SK-MEL-5 (cell line): Measurements from ENCODE around the gene RNF114. TPM values are rescaled to one million over a fixed set of nuclear protein-coding genes. Genes with fewer than 3 reads are reported as not detected.
"Not testable (repeated sequence)": the region's sequence is repeated elsewhere in the genome, so short reads cannot be mapped to it uniquely, and the experiment has no call there.

ENCODE experiments used
- DNase-seq: peaks from one replicate; pipeline ENCODE4 v3.0.0-alpha.2; 2016; ENCODE audit warnings: low read depth, low spot score
- in situ Hi-C: cut with HindIII; loops from 2 replicates; pipeline ENCODE4 v1.10.0; 2016; ENCODE audit warnings: low sequenced_read_pairs, high pct_unique_total_duplicates, low pct_unique_long_range_greater_than_20kb
- small RNA-seq, 2 experiments: library from RNA; depleted of rRNA; stranded (forward); fragments of <200 nt; gene quantifications; one replicate each; pipeline ENCODE3, GENCODE V24; 2014
- total RNA-seq: library from RNA; depleted of rRNA; stranded (reverse); fragments of >200 nt; shearing (Covaris generic); gene quantifications from 2 replicates; pipeline ENCODE4 v1.2.3, GENCODE V29; 2014; rRNA removed

RNF114 gene
- total RNA-seq, 1 experiment from 2014 or later: 90.6 TPM

- in situ Hi-C loops: no loop called here
Measured at GRCh38 chr20:49989234-49990065, 53.3 kb downstream of the RNF114 start.

DNA sequence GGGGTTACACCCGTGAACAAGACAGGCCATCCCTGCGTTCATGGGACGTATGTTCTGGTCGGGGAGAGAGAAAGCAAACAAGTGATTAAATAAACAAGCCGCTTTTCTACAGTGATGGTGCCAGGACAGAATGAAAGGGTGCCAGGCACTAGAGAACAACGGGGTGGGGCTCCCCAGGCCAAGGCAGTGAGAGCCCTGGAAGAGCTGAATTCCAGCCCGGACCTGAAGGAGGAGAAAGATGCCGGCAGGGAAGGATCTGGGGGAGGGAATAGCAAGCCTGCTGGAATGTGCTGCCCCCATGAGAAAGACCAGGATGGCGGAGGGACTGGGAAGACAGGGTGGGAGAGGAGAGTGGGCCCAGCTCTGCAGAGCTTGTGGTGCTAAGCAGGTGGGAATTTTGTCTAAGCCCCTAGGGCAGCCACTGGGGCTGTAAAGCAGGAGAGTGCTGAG, 54.1 kb downstream of the RNF114 start:
- in situ Hi-C loops: no loop called here
- DNase-seq: no peak

More at GRCh38 chr20:49989234-49990065, 53.3 kb downstream of the RNF114 start:
- DNase-seq: peak; percentile 75

DNA sequence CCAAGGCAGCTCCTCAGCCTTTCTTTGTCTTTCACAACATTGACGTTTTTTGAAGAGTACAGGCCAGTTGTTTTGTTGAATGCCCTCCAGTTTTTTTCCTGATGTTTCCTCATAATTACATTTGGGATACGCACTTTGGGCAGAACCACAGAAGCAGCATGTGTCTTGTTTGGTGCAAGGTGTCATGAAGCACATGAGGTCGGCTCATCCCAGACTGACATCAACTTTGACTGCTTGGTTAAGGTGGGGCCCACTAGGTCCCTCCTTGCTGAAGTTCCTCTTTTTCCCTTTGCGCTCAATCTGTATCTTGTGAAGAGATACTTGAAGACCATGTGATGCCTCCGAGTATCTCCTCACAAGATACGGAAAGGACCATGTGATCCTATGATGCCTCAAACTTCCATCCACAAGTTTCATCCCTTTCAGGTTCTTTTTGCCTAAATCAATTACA, 57.1 kb downstream of the RNF114 start:
- peak; percentile 42 for DNase-seq
- in situ Hi-C loops: no loop called here

DNA sequence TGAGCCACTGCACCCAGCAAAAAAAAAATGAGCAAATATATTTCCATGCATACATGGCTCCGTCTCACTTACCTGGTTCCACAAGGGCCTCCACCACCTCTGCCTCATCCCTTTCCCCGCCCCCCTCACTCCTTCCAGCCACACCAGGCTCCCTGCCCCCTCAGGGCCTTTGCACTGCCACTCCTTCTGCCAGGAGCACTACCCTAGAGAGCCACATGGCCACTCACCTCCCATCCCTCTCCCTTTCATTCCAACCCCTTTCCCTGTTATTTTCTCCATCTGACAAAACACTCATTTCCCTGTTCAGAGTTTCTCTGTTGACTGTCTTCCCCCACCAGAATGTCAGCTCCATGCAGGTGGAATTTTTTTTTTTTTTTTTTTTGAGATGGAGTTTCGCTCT, 59.4 kb downstream of the RNF114 start:
- DNase-seq: no peak
- in situ Hi-C loops: no loop called here

DNA sequence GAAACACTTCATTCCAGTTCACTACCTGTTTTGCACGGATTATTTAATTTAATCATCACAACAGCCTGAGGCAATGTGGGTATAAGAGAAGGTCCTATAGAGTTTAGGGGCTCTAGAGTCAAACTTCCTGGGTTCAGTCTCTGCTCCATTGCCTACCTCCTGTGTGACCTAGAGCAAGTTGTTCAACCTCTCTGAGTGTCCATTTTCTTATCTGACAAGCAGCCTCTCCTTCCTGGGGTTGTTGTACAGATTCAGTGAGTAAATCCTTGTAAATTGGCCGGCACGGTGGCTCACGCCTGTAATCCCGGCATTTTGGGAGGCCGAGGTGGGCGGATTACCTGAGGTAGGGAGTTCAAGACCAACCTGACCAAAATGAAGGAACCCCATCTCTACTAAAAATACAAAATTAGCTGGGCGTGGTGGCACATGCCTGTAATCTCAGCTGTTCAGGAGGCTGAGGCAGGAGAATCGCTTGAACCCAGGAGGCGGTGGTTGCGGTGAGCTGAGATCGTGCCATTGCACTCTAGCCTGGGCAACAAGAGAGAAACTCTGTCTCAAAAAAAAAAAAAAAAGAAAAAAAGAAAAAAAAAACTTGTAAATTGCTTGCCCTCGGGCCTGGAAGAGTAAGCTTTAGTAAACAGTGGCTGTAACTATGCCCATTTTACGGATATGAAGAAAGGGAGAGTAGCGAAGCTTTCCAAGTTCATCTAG, 62.4 kb downstream of the RNF114 start:
- DNase-seq, in situ Hi-C loops: not testable (repeated sequence)

- no peak for DNase-seq
- in situ Hi-C loops: no loop called here
Measured at GRCh38 chr20:49999329-49999728, 63.1 kb downstream of the RNF114 start.

- in situ Hi-C loops, DNase-seq: not testable (repeated sequence)
Measured at GRCh38 chr20:50000548-50001222, 64.5 kb downstream of the RNF114 start.

GRCh38 chr20:50001784-50002311, 65.7 kb downstream of the RNF114 start:
- in situ Hi-C loops: no loop called here
- DNase-seq: no peak

DNA sequence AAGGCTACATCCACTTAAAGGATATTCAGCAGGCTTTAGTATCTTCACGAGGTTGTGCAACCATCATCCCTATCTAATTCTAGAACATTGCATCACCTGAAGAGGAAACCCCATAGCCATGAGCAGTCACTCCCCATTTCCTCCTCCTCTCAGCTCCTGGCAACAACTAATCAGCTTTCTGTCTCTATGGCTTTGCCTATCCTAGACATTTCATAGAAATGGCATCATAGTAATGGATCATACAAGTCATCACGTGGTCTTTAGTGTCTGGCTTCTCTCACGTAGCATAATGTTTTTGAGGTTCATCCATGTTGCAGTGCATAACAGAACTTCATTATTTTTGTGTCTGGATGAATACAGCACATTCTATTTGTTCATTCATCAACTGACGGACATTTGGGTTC, 67.1 kb downstream of the RNF114 start:
- in situ Hi-C loops: no loop called here
- no peak for DNase-seq

Small RNA genes within 50 kb of the gene (small RNA-seq; reads per million reads assigned to genes)
- gene RF00017 (0 reads per million in 2 experiments), gene RF00019 (0 reads per million in 2 experiments), gene RNU6-147P (0 reads per million in 2 experiments)

Other genes starting within 250 kb of the RNF114 start
- gene B4GALT5, start 222.5 kb upstream of the RNF114 start, total RNA-seq: 44.9 and 46.7 TPM in 2 replicates
- gene SLC9A8, start 123.6 kb upstream of the RNF114 start, total RNA-seq: 8.3 and 10.4 TPM in 2 replicates
- 3.3 and 4.6 TPM in 2 replicates for gene SPATA2, start 20.9 kb upstream of the RNF114 start, total RNA-seq
- 0.13 and 0.40 TPM in 2 replicates for gene SNAI1, start 46.6 kb downstream of the RNF114 start, total RNA-seq
- 53.1 and 66.6 TPM in 2 replicates for gene UBE2V1, start 176.8 kb downstream of the RNF114 start, total RNA-seq
- gene PEDS1, start 217.3 kb downstream of the RNF114 start, total RNA-seq: 38.6 and 41.1 TPM in 2 replicates